Large intestine (tissue), 3 donors: ENCODE measurements around the gene SNCB. TPM values are rescaled to one million over a fixed set of nuclear protein-coding genes. Genes with fewer than 3 reads are reported as not detected.

Experiments used
- DNase-seq, 2 donors: peaks; one replicate each; pipeline versions ENCODE4 v3.0.0 to v3.0.0-alpha.2; 2013
- H3K27ac ChIP-seq: one replicate; pipeline ENCODE4 v1.5.1; 2013; ENCODE audit warnings: low read length
- H3K27me3 ChIP-seq: 2 replicates; pipeline ENCODE4 v1.6.1; 2013; ENCODE audit warnings: low read length; ENCODE audit not compliant: control insufficient read depth, insufficient read depth
- H3K36me3 ChIP-seq: 2 replicates; pipeline ENCODE4 v1.6.1; 2013; ENCODE audit warnings: low read length; ENCODE audit not compliant: control insufficient read depth, insufficient read depth
- H3K4me1 ChIP-seq: one replicate; pipeline ENCODE4 v1.6.1; 2013; ENCODE audit warnings: low read length; ENCODE audit not compliant: control insufficient read depth, insufficient read depth
- H3K4me3 ChIP-seq: one replicate; pipeline ENCODE4 v1.5.1; 2013; ENCODE audit warnings: low read length
- H3K9me3 ChIP-seq: one replicate; pipeline ENCODE4 v1.6.1; 2013; ENCODE audit warnings: mild to moderate bottlenecking, low read depth, low read length, moderate library complexity; ENCODE audit not compliant: control insufficient read depth
- WGBS: methylation state at CpG from one replicate; pipeline ENCODE4 v1.1.5; 2013; ENCODE audit warnings: low lambda C conversion rate; ENCODE audit not compliant: insufficient coverage; 5-methylcytosine and 5-hydroxymethylcytosine counted together
- polyA plus RNA-seq: library from polyadenylated mRNA; unstranded; fragments of 120-200 nt; gene quantifications from one replicate; pipeline ENCODE4 v1.2.1, GENCODE V29; 2013

SNCB gene
- polyA plus RNA-seq, 1 donor, result 0.39 TPM

DNA sequence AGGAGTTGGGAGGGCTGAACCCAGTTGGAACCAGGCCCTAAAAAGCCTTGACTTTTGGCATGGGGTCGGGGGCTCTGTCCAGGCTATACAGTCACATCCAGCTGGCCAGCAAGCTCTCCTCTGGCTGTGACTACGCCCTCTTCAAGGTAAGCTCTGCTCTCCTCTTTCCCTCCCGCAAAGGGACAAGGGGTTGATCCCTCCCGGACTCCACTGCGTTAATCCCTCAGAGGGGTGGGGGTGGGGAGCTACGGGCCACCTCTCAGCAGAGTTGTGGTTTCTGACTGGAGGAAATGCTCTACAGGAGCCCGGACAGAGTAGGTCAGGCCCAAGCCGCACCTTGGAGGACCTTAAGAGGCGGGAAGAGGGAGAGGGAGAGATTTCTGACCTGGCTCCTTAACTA lies 14.0 kb upstream of the SNCB start:
- Histone ChIP-seq H3K4me1 (peaks cover 14% of the 10 kb centered on the region), H3K27ac (no peak overlapping the region), H3K36me3 (no peaks in the 10 kb centered on the region), H3K9me3 (no peaks in the 10 kb centered on the region), H3K4me3 (no peak overlapping the region), H3K27me3 (no peaks in the 10 kb centered on the region)
- no CpG with 5 or more reads among the region's 9 CpGs for WGBS
- no peak for DNase-seq

DNA sequence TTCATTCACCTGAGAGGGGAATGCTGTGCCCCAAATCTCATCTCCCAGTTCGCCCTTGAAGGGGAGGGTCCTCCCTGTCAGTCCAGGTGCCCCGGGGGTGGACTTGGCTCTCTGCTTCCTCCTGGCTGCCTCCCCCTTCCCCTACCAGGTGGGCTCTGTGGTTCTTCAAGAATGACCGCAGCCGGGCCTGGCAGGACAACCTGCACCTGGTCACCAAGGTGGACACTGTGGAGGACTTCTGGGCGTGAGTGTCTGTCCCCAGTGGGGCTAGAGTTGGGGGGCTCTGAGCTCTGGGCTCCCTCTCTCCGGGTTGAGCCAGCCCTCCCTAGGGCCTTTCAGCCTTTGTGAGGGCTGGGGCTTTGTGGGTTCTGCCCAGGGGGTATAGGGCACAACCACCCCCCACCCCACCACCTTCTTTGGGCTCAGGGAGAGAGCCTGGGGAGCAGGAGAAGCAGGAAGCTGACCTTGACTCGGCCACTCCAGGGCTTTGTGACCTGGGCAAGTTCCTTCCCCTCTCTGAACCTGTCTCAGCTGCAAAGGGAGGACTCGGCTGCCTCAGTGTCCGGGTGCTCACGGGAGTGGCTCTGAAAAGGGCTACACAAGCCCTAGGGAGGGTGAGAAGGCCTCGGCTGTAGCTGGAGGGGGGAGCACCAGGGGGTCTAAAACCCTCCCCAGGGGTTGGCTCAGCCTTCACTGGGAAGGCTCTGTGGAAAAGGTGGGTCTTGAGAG lies 13.3 kb upstream of the SNCB start:
- Histone ChIP-seq H3K4me3 (no peak overlapping the region), H3K27ac (no peak overlapping the region), H3K4me1 (peaks cover 14% of the 10 kb centered on the region), H3K27me3 (no peaks in the 10 kb centered on the region), H3K36me3 (no peaks in the 10 kb centered on the region), H3K9me3 (no peaks in the 10 kb centered on the region)
- no peak for DNase-seq
- WGBS, result no CpG with 5 or more reads among the region's 11 CpGs

GRCh38 chr5:176642675-176643490 lies 12.5 kb upstream of the SNCB start:
- H3K4me1 ChIP-seq, result peaks cover 7% of the 10 kb centered on the region
- WGBS, result no CpG with 5 or more reads among the region's 15 CpGs
- no peaks in the 10 kb centered on the region for H3K36me3 ChIP-seq
- DNase-seq, result no peak
- H3K9me3 ChIP-seq, result no peaks in the 10 kb centered on the region
- H3K27ac ChIP-seq, result no peak overlapping the region
- peaks cover under 1% of the 10 kb centered on the region for H3K27me3 ChIP-seq
- no peak overlapping the region for H3K4me3 ChIP-seq

GRCh38 chr5:176640616-176641015 lies 10.3 kb upstream of the SNCB start:
- peaks cover 15% of the 10 kb centered on the region for H3K27me3 ChIP-seq
- H3K9me3 ChIP-seq, result no peaks in the 10 kb centered on the region
- no peak for DNase-seq
- H3K4me3 ChIP-seq, result no peak overlapping the region
- 100% methylated on average over 1 of the region's 4 CpGs for WGBS
- no peak overlapping the region for H3K27ac ChIP-seq
- H3K4me1 ChIP-seq, result no peaks in the 10 kb centered on the region
- H3K36me3 ChIP-seq, result no peaks in the 10 kb centered on the region

DNA sequence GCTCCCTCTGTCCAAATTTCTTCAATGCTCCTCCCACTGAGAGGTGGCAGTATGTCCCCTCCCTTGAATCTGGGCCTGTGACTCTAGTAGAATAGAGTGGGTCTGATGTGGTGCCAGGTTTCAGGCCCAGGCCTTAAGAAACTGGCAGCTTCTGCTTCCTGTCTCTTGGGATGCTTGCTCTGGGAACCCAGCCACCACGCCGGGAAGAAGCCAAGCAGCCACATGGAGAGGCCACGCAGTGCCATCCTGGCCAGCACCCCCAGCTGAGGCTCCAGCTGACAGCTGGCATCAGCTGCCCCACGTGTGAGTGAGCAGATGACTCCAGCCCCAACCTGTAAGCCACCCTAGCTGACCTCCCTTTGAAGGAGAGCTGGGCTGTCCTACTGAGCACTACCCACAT lies 9.6 kb upstream of the SNCB start:
- H3K4me1 ChIP-seq, result no peaks in the 10 kb centered on the region
- H3K4me3 ChIP-seq, result no peak overlapping the region
- WGBS, result no CpG with 5 or more reads among the region's 4 CpGs
- H3K27ac ChIP-seq, result no peak overlapping the region
- H3K9me3 ChIP-seq, result no peaks in the 10 kb centered on the region
- H3K27me3 ChIP-seq, result peaks cover 21% of the 10 kb centered on the region
- H3K36me3 ChIP-seq, result no peaks in the 10 kb centered on the region
- no peak for DNase-seq

DNA sequence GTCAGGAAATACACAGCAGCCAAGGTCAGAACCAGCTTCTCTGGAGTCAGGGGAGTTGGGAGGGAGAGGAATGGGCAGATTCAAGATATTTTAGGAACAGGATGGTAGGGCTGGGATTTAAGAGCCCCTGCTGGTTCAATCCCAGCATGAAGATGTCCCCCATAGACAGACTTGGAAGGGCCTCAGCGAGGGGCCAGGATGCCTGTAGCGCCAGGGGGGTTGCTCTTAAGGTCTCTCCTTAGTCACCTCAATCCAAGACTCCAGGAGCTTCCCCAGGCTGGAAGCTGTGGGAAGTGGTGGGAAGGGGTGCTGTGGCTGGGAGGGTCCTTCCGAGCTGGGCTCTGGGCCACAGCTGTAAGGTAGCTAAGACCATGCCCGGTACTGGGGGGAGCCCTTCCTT lies 8.9 kb upstream of the SNCB start:
- no peaks in the 10 kb centered on the region for H3K9me3 ChIP-seq
- H3K4me1 ChIP-seq, result no peaks in the 10 kb centered on the region
- H3K27me3 ChIP-seq, result peaks cover 24% of the 10 kb centered on the region
- no peak overlapping the region for H3K4me3 ChIP-seq
- H3K27ac ChIP-seq, result no peak overlapping the region
- H3K36me3 ChIP-seq, result no peaks in the 10 kb centered on the region
- WGBS, result no CpG with 5 or more reads among the region's 4 CpGs
- no peak for DNase-seq

GRCh38 chr5:176638437-176638836 lies 8.1 kb upstream of the SNCB start:
- H3K4me3 ChIP-seq, result no peak overlapping the region
- H3K9me3 ChIP-seq, result no peaks in the 10 kb centered on the region
- DNase-seq, result no peak
- H3K27me3 ChIP-seq, result peaks cover 32% of the 10 kb centered on the region
- no peak overlapping the region for H3K27ac ChIP-seq
- H3K36me3 ChIP-seq, result no peaks in the 10 kb centered on the region
- 100% methylated on average over 2 of the region's 3 CpGs for WGBS
- no peaks in the 10 kb centered on the region for H3K4me1 ChIP-seq

GRCh38 chr5:176637556-176637955 lies 7.2 kb upstream of the SNCB start:
- peaks cover 41% of the 10 kb centered on the region for H3K27me3 ChIP-seq
- no peak for DNase-seq
- H3K36me3 ChIP-seq, result no peaks in the 10 kb centered on the region
- no peaks in the 10 kb centered on the region for H3K4me1 ChIP-seq
- no peak overlapping the region for H3K27ac ChIP-seq
- H3K4me3 ChIP-seq, result no peak overlapping the region
- WGBS, result no CpG with 5 or more reads among the region's 4 CpGs
- H3K9me3 ChIP-seq, result no peaks in the 10 kb centered on the region

GRCh38 chr5:176636426-176636825 lies 6.1 kb upstream of the SNCB start:
- H3K4me3 ChIP-seq, result no peak overlapping the region
- H3K9me3 ChIP-seq, result no peaks in the 10 kb centered on the region
- no peak overlapping the region for H3K27ac ChIP-seq
- WGBS, result no CpG with 5 or more reads among the region's 9 CpGs
- no peaks in the 10 kb centered on the region for H3K4me1 ChIP-seq
- DNase-seq, result no peak
- H3K36me3 ChIP-seq, result no peaks in the 10 kb centered on the region
- H3K27me3 ChIP-seq, result peaks cover 48% of the 10 kb centered on the region

GRCh38 chr5:176633598-176633997 lies 3.3 kb upstream of the SNCB start:
- WGBS, result 61% methylated on average over 2 of the region's 6 CpGs
- Histone ChIP-seq H3K4me1 (peaks cover 8% of the 10 kb centered on the region), H3K27me3 (peaks cover 74% of the 10 kb centered on the region), H3K27ac (no peak overlapping the region), H3K4me3 (no peak overlapping the region), H3K9me3 (peaks cover 6% of the 10 kb centered on the region), H3K36me3 (no peaks in the 10 kb centered on the region)
- DNase-seq, result no peak
